Activated naive CD8-positive, alpha-beta T cell treated with anti-CD3 and anti-CD28 coated beads, Interleukin-2, amount 50 U/mL, for 24 hours (primary cell): ENCODE measurements around the gene SSPN.

Experiments
- ATAC-seq: fragments of 150-1000 bp; cut with Tn5 transposase; one replicate; pipeline ENCODE4 v1.10.0; 2021
- DNase-seq: peaks from one replicate; pipeline ENCODE4 v3.0.0; 2021
- H3K27ac Mint-ChIP-seq: one replicate; pipeline ENCODE4 v1.8.0; 2021; ENCODE audit warnings: mild to moderate bottlenecking, mixed read lengths
- H3K27me3 Mint-ChIP-seq: one replicate; pipeline ENCODE4 v1.8.0; 2021; ENCODE audit warnings: mixed read lengths
- H3K36me3 Mint-ChIP-seq: one replicate; pipeline ENCODE4 v1.8.0; 2021; ENCODE audit warnings: low read depth, mixed read lengths
- H3K4me1 Mint-ChIP-seq: one replicate; pipeline ENCODE4 v1.8.0; 2021; ENCODE audit warnings: mixed read lengths
- H3K4me3 Mint-ChIP-seq: one replicate; pipeline ENCODE4 v1.8.0; 2021; ENCODE audit warnings: mild to moderate bottlenecking, moderate library complexity, mixed read lengths
- H3K9me3 Mint-ChIP-seq: one replicate; pipeline ENCODE4 v1.8.0; 2021; ENCODE audit warnings: mixed read lengths

Gene SSPN

DNA sequence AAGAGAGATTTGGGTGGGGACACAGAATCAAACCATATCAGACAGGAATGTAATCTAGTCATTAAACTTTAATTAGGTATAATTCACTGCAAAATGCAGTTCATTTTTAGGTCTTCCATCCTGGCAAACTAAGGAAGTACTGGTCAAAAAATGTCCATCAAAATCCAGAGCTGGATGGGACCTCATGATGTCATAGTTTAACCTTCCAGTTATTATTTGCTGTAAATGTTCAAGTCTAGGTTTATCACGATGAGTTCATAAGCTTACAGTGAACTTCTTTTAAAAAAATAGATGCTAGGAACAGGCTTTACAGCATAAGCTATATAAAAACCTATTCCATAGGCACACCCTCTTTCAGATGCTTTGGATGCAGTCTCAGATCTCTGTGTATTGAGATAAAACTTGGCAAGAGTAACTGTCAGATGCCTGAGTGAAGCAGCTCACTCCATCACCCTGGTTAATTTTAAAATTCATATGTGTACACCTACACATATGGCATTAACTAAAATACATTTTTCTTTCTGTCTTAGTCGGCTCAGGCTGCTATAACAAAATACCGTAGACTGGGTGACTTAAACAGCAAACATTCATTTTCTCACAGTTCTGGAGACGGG lies 7.9 kb downstream of the SSPN start:
- no peak for DNase-seq
- no peaks in the 10 kb centered on the region for H3K4me1 Mint-ChIP-seq
- peaks cover 20% of the 10 kb centered on the region for H3K27me3 Mint-ChIP-seq
- no peak overlapping the region for H3K27ac Mint-ChIP-seq
- no peak overlapping the region for H3K4me3 Mint-ChIP-seq
- H3K9me3 Mint-ChIP-seq = no peaks in the 10 kb centered on the region
- ATAC-seq = no peak
- no peaks in the 10 kb centered on the region for H3K36me3 Mint-ChIP-seq

DNA sequence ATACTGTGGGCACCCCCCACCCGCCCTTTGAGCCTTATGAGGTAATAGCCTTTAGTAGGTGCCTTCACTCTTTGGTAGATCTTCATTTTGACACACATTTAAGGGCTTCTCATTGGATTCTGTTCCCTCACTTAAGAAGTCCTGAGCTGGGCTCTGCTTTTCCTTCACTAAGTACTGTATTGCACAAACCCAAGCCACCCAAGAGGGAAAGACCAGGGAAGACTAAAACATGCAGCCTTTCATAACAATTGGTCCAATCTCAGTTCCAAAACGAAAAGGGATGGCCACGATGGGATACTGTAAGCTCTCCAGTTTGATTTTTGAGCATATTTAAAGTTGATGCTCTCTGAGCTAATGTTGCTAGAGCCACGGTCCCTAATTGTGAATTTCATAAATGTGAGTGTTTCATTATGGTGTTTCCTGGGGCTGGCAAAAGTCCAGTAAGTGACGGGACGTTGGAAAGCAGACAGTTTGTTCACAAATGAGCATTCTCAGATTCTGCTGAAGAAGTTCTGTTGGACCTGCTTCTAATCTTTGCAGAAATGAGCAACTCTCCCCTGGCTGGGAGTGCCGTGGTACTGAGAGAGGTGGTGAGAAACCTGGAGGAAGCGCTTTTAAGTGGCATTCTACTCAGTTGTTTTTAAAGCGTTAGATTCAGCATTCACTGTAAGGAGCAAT lies 9.4 kb downstream of the SSPN start:
- H3K27ac Mint-ChIP-seq = no peak overlapping the region
- ATAC-seq (no peak), DNase-seq (no peak)
- no peaks in the 10 kb centered on the region for H3K4me1 Mint-ChIP-seq
- no peaks in the 10 kb centered on the region for H3K9me3 Mint-ChIP-seq
- H3K27me3 Mint-ChIP-seq = peaks cover 13% of the 10 kb centered on the region
- H3K4me3 Mint-ChIP-seq = no peak overlapping the region
- no peaks in the 10 kb centered on the region for H3K36me3 Mint-ChIP-seq

DNA sequence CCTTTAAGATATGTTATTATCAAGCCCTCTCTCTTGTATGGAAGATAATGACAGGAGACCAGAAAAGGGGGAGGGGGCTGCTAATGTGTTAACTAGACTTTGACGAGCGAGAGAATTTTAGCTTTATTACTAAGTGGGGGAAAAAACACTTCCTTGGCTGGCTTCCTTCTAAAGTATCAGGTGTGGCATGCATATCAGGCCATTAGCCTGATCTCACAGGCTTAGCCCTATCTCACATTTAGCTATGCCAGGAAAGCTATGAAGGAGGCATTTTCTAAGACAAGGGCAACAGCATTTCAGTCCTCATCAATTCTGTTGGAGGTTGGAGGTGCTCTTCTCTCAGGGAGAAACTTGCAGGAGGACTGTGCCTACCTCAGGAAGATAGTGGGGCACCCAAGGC lies 9.9 kb downstream of the SSPN start:
- Mint-ChIP-seq H3K9me3 (no peaks in the 10 kb centered on the region), H3K4me3 (no peak overlapping the region), H3K27ac (no peak overlapping the region), H3K27me3 (peaks cover 14% of the 10 kb centered on the region), H3K4me1 (no peaks in the 10 kb centered on the region), H3K36me3 (no peaks in the 10 kb centered on the region)
- ATAC-seq (no peak), DNase-seq (no peak)

DNA sequence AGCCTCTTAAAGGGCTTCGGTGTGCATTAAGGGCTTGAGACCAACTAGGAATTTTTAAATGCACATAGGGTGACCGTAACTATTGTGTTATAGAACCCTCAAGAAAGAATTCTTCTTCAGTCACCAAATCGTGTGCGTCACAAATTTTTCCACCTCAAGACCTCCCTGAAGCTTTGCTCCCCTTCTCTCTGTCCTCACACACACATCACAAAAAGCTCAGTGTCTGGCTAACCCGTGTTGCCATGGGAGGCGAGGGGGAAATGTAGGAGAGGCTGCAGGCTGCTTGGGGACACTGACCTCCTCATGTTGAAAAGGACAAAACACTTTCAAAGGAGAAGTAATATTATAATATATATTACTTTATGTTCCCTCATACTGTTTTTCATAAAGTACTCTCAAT lies 10.6 kb downstream of the SSPN start:
- Mint-ChIP-seq H3K9me3 (no peaks in the 10 kb centered on the region), H3K27me3 (peaks cover 14% of the 10 kb centered on the region), H3K4me3 (no peak overlapping the region), H3K27ac (no peak overlapping the region), H3K36me3 (no peaks in the 10 kb centered on the region), H3K4me1 (no peaks in the 10 kb centered on the region)
- no peak for DNase-seq
- ATAC-seq = no peak

DNA sequence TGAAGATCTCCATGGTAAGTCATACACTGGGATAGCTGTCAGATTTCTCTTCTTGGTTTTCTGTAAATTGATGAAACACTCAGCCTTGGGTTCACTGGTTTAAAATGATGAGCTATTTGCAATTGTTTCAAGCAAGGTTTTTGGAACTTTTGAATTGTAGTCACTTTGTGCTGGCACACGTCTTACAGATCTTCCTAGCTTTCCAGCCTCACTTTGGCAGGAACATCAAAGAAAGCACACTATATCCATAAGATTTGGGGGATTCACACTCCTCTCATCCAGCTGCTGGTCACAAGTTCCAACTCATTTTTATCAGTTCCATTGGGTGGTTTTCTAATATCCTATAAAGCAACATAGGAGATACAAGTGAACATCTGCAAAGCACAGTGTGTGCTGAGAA lies 16.0 kb downstream of the SSPN start:
- Mint-ChIP-seq H3K4me1 (no peaks in the 10 kb centered on the region), H3K4me3 (no peak overlapping the region), H3K27me3 (peaks cover 20% of the 10 kb centered on the region), H3K9me3 (peaks cover 5% of the 10 kb centered on the region), H3K27ac (no peak overlapping the region), H3K36me3 (no peaks in the 10 kb centered on the region)
- no peak for DNase-seq
- ATAC-seq = no peak

DNA sequence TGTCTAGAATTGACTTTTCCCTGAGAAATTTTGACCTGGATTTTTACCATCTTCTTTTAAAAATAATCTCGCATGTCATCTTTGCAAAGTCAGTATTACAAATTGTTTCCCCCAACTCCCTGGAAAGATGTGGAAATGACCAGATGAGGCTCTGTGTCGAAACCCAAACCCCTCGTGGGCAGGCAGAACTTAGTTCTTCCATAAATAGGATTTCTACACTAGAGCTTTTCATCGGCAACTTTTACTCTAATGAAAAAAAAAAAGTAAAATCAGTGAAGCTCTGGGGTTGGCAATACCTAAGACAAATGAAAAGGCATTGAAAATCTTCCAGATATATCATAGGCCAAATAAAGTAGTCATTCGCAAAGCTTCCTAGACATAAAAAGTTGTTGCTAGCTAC lies 17.0 kb downstream of the SSPN start:
- no peaks in the 10 kb centered on the region for H3K36me3 Mint-ChIP-seq
- DNase-seq = no peak
- H3K4me3 Mint-ChIP-seq = no peak overlapping the region
- peaks cover 5% of the 10 kb centered on the region for H3K9me3 Mint-ChIP-seq
- no peaks in the 10 kb centered on the region for H3K4me1 Mint-ChIP-seq
- ATAC-seq = no peak
- no peak overlapping the region for H3K27ac Mint-ChIP-seq
- peaks cover 20% of the 10 kb centered on the region for H3K27me3 Mint-ChIP-seq

DNA sequence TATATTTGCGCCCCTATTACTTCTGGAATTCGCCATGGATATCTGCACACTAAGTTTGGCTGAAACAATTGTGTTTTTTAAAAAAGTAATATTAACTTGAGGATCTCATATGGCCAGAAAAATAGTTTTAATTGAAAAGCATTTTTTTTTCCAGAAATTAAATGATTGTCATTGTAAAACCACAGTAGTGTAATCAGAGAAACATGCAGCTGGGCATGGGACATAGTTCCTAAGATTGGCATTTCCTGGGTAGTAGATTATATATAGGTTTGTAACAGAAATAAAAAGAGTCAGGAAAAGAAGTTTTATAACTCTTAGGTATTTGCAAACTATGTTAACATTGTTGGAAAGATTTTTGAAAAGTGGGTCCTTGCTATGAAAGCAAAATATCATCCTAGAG lies 17.6 kb downstream of the SSPN start:
- no peaks in the 10 kb centered on the region for H3K4me1 Mint-ChIP-seq
- H3K4me3 Mint-ChIP-seq = no peak overlapping the region
- peaks cover 5% of the 10 kb centered on the region for H3K9me3 Mint-ChIP-seq
- DNase-seq = no peak
- ATAC-seq = no peak
- H3K27me3 Mint-ChIP-seq = peaks cover 20% of the 10 kb centered on the region
- H3K36me3 Mint-ChIP-seq = no peaks in the 10 kb centered on the region
- H3K27ac Mint-ChIP-seq = no peak overlapping the region

DNA sequence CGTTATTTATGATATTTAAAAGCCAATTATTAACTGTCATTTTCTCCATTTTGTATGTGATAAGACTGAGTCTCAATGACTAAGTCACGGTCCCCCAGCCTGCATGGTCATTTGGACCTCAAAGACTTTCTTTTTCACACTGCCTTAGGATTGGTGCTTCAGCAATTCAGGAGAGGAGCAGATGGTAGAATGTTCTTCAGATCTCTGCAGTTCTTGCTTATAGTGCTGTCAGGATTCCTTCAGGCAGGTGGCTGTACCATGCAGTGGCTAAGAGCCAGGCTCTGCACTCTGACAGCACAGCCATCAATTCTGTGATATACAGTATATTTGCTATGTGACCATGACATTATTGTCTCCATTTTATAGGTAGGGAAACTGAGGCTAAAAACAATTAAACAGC lies 18.7 kb downstream of the SSPN start:
- H3K27ac Mint-ChIP-seq = no peak overlapping the region
- peaks cover 20% of the 10 kb centered on the region for H3K27me3 Mint-ChIP-seq
- no peak for DNase-seq
- no peaks in the 10 kb centered on the region for H3K36me3 Mint-ChIP-seq
- ATAC-seq = no peak
- H3K4me1 Mint-ChIP-seq = no peaks in the 10 kb centered on the region
- no peak overlapping the region for H3K4me3 Mint-ChIP-seq
- peaks cover 5% of the 10 kb centered on the region for H3K9me3 Mint-ChIP-seq

DNA sequence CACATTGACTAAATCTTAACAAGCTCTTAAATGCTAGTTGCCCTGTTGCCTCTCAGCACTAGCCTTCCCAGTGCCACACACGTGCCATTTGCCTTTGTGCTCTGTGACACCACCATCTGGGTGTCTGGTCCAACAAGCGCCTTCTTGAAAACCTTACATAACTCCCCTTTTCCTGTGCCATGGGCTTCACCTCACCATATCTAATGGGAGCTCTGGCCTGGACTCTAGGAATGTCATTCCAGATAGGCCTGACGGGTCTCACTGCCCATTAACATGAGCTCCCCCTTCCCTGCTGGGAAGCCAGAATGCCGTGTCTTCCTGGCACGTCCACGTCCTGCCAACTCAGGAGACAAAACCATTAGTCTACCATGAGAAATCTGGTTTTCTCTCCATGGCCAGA lies 24.4 kb downstream of the SSPN start:
- Mint-ChIP-seq H3K4me3 (no peak overlapping the region), H3K9me3 (peaks cover 5% of the 10 kb centered on the region), H3K36me3 (no peaks in the 10 kb centered on the region), H3K27ac (no peak overlapping the region), H3K27me3 (peaks cover 11% of the 10 kb centered on the region), H3K4me1 (no peaks in the 10 kb centered on the region)
- no peak for DNase-seq
- no peak for ATAC-seq

DNA sequence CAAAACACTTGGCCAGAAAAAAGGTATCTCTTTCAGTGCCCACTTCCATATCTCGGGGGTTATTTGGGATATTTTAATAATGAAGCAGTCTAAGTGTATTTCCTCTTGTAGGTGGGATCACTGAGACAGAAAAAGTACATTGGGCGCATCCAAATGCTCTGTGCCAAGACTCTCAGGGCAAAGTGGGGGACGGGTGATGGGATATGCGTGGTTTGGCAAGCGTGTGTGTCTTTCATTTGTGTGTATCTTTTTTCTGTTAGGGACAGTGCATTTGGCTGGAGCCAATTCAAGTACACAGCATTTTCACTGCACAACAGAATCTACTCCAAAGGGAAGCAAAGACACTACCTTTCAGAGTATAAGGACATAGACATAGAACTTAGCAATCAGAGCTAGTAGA lies 29.3 kb downstream of the SSPN start:
- H3K27ac Mint-ChIP-seq = no peak overlapping the region
- no peaks in the 10 kb centered on the region for H3K4me1 Mint-ChIP-seq
- H3K4me3 Mint-ChIP-seq = no peak overlapping the region
- H3K27me3 Mint-ChIP-seq = peaks cover 45% of the 10 kb centered on the region
- no peak for ATAC-seq
- H3K9me3 Mint-ChIP-seq = no peaks in the 10 kb centered on the region
- H3K36me3 Mint-ChIP-seq = no peaks in the 10 kb centered on the region
- DNase-seq = no peak

DNA sequence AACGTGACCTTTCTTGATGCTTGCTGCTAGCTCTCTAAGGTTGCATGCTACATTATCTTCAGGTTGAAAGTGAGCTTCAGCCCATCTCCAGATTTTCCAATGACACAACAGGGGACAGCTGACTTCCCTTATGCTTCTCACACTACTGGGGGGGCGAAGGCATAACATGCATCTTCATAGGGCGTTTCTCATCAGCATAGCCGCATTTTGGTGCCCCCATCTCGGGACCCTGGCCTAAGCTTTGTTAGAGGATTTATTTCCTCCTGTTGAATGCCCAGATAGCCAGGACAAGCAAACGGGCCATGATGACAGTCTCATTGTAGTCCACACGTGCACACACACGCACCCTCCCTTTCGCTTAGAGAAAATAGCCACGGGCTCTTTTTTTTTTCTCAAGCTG lies 30.7 kb downstream of the SSPN start:
- DNase-seq (no peak), ATAC-seq (no peak)
- Mint-ChIP-seq H3K27me3 (peaks cover 44% of the 10 kb centered on the region), H3K9me3 (no peaks in the 10 kb centered on the region), H3K36me3 (no peaks in the 10 kb centered on the region), H3K4me1 (no peaks in the 10 kb centered on the region), H3K27ac (no peak overlapping the region), H3K4me3 (no peak overlapping the region)

DNA sequence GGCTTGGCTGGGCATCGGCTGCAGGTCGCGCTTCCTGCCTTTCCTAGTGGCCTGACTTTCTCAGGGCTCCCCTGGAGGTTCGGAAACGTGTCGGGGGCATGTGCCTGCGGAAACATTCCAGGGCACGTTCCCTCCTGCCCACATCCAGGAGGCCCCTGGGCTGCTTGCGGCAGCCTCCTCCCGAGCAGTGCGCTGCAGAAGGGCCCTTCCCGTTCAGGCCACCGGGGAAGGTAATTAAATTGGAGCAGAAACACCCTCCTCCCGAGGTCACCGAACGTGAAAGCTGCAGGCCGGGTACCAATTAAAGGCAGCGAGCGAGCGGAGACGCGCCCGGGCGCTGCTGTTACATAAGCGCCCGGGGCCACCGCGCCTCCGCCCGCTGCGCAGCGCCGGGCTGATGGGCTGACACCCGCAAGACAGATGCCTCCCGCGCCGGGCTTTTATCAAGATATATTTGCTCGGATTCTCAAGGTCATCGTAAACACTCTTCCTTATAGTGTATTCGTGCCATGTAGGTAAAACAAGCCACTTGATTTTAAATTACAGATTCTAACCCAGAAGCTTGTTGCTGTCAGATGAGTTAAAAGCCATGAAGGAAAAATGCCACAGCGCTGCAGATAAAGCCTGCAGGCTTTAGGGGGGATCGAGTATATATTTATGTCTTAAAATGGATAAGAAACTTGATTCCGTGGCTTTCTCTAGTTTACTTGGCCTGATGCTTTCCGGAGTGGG lies 31.4 kb downstream of the SSPN start:
- no peaks in the 10 kb centered on the region for H3K9me3 Mint-ChIP-seq
- DNase-seq (no peak), ATAC-seq (no peak)
- no peak overlapping the region for H3K27ac Mint-ChIP-seq
- no peaks in the 10 kb centered on the region for H3K36me3 Mint-ChIP-seq
- H3K27me3 Mint-ChIP-seq = peaks cover 44% of the 10 kb centered on the region
- H3K4me3 Mint-ChIP-seq = peak overlapping the region; percentile 5
- H3K4me1 Mint-ChIP-seq = no peaks in the 10 kb centered on the region

DNA sequence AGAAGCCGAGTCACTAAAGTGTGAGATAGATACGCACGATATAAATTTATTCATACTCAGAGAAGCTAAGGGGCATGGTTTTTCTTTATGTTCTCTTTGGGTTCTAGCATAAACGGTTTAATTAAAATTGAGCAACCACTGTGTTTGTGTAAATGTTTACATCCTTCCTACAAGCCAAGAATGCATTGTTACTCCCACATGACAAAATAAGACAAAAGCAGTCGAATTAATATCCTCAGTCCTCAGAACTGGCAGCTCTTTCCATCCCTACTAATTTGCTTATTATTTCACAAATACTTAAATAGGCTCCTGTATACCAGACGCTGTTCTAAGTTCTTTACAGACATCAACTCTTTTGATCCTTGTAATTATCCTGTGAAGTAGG lies 32.0 kb downstream of the SSPN start:
- Mint-ChIP-seq H3K4me1 (no peaks in the 10 kb centered on the region), H3K27me3 (peaks cover 44% of the 10 kb centered on the region), H3K9me3 (no peaks in the 10 kb centered on the region), H3K27ac (no peak overlapping the region), H3K4me3 (no peak overlapping the region), H3K36me3 (no peaks in the 10 kb centered on the region)
- ATAC-seq = no peak
- DNase-seq = no peak

DNA sequence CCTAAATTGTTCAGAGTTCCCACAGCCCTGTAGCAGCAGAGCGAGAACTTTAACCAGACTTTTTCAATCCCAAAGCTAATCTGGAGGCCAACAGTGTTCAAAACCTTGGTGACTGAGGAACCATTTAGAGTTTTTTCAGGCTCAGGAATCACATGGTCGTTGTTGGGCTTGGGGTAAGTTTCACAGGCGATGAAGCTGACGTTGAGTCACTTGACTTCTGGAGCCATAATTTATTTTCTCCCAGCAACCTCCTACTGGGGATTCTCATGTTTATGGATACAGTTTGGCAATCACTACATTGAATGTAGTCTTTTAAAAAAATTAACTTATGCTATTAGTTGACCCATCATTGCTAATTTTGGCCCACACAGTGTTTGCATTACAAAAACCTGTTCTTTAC lies 34.5 kb downstream of the SSPN start:
- ATAC-seq (no peak), DNase-seq (no peak)
- Mint-ChIP-seq H3K27me3 (peaks cover 36% of the 10 kb centered on the region), H3K36me3 (no peaks in the 10 kb centered on the region), H3K4me1 (no peaks in the 10 kb centered on the region), H3K27ac (no peak overlapping the region), H3K9me3 (no peaks in the 10 kb centered on the region), H3K4me3 (no peak overlapping the region)

DNA sequence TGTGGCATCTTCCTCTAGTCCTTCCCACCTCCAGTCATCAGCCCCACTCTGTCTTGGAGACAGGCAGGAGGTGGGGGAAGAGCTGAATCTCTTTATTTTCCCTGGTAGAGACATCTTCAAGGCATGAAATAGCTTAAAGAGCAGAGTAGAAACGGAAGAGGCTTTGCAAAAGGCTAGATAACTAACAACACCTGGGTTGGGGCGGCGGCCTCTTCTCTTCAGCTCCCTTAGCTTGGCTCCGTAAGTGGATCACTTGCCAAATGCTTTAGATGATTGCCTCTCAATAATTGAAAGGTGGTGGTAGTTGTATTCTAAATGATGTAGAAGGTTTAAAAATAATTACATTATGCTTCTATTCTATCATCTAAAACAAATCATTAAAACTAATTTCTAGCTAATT lies 36.1 kb downstream of the SSPN start:
- H3K27me3 Mint-ChIP-seq = peaks cover 33% of the 10 kb centered on the region
- no peaks in the 10 kb centered on the region for H3K4me1 Mint-ChIP-seq
- no peak overlapping the region for H3K4me3 Mint-ChIP-seq
- DNase-seq = no peak
- H3K36me3 Mint-ChIP-seq = no peaks in the 10 kb centered on the region
- ATAC-seq = no peak
- no peaks in the 10 kb centered on the region for H3K9me3 Mint-ChIP-seq
- no peak overlapping the region for H3K27ac Mint-ChIP-seq
